GM13976 (cell line): ENCODE data around the gene EMILIN2.
"Not testable (repeated sequence)": the region's sequence is repeated elsewhere in the genome, so short reads cannot be mapped to it uniquely, and the experiment has no call there.

ENCODE experiments used
- DNase-seq: peaks from one replicate; pipeline ENCODE4 v3.0.0; 2012; ENCODE audit warnings: low spot score
- CTCF ChIP-seq: IDR thresholded peaks from 2 replicates; pipeline ENCODE4 v1.5.1; 2012; ENCODE audit warnings: borderline replicate concordance, mild to moderate bottlenecking; ENCODE audit not compliant: insufficient read depth; ENCODE audit errors: extremely low read depth, missing control alignments, control extremely low read depth
- in situ Hi-C: fragments of 300-500 bp; cut with MboI; formaldehyde crosslinking; loops from one replicate; pipeline ENCODE4 v1.12.0; 2022; ENCODE audit warnings: low sequenced_read_pairs, mixed read lengths, inconsistent platforms; ENCODE audit not compliant: unreplicated experiment

The EMILIN2 gene

DNA sequence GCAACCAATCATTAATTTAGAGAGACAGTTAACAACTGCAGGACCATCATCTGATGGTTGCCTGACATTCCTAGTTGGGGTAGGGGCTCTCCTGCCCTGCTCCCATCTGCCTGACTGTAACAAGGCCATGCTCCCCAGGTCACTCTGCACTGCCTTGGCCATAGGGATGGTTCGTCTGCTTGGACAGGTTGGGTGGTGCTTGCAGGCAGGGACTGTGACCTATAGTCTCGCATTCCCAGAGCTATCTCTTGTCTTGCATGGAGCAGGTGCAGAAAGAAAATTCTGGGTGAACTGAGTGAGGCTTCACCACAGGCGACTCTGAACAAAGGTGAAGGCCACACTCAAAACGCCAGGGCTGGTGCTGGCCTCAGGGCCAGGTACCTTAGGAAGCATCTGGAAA, 64.7 kb downstream of the EMILIN2 start:
- no peak for DNase-seq
- in situ Hi-C loops = no loop called here
- no peak for TF ChIP-seq CTCF

DNA sequence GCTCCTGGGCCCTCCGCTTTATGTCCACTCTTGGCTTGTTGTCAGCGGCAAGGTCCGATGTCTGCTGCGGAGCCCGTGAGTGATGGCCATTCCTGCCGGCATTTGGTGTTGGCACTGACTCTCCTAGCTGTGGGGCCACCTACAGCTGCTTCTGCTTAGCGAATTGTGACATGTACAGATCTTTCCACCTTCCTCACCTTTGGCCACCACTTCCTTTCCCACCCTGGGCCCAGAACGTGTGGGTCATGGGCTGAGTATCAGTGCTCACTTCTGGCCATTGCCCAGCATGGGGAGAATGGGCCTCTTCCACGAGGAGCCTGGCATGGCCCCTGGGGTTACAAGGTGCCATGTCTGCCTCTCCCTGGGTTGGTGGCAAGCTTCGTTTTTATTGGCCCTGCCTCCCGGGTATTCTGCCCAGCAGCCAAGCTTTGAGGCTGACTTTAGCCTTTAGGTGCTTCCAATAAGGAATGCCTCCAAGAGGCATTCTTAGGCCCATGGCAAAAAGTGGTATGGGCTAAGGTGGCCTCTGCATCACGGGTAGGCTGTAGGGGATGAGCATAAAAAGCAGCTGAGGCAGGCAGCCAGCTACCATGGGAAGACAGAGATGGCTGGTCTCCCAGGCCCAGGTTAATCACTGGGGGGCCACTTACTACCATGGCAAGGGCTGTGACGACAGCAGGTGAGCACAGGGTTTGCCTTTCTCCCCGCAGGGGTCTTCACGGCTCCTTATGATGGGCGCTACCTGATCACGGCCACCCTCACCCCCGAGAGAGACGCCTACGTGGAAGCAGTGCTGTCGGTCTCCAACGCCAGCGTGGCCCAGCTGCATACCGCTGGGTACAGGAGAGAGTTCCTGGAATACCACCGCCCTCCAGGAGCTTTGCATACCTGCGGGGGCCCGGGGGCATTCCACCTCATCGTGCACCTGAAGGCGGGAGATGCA, 65.8 kb downstream of the EMILIN2 start:
- no peak for TF ChIP-seq CTCF
- in situ Hi-C loops = no loop called here

DNA sequence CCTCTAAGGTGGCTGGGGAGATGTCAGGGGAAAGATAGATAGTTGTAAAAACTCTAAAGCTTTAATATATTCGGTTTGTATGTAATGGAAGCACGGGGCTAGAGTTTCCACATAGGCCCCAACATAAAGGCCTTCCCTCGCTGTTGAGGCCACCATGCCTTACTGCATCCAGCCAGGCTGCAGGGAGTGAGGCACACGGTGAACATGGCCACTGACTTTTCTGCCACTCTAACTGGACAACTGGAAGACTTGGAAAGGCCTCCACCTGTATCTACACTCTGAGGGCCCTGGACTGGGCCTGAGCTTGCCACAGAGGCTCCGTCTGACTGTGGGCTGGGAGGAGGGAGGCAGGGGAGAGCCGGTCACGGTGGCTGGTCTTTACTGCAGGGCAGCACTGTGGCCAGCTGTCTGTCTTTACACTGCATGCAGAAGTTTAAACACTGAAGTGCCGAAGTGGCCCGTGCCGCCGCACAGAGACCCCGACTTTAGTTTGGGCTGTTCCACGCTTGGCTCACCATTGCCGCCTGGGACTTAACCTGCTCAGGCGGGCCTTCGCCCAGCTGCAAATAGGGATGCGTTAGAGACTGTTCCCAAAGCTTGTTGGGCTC, 66.7 kb downstream of the EMILIN2 start:
- TF ChIP-seq CTCF = no peak
- in situ Hi-C loops = no loop called here
- no peak for DNase-seq

More for the DNA sequence above, 65.8 kb downstream of the EMILIN2 start:
- DNase-seq = no peak

- in situ Hi-C loops = no loop called here
- no peak for TF ChIP-seq CTCF
- DNase-seq = no peak
Measured at GRCh38 chr18:2914185-2914880, 67.5 kb downstream of the EMILIN2 start.

DNA sequence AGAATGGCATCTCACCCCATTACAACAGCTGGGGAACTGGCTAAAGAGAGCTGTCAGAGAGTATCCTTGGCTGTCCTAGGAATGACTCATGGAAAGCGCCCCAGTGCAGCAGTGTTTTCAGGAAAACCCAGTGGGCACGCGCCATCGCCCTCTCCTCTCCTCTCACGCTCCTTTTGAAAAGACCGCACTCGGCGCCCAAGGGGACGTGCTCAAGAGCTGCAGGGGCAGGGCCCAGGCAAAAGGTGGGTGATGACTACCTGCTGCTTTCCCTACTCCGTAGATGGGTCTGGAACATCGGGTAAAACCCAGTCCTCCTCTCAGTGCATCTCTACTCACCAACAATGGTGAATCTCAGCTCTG, 68.1 kb downstream of the EMILIN2 start:
- in situ Hi-C loops = no loop called here
- TF ChIP-seq CTCF = no peak

DNA sequence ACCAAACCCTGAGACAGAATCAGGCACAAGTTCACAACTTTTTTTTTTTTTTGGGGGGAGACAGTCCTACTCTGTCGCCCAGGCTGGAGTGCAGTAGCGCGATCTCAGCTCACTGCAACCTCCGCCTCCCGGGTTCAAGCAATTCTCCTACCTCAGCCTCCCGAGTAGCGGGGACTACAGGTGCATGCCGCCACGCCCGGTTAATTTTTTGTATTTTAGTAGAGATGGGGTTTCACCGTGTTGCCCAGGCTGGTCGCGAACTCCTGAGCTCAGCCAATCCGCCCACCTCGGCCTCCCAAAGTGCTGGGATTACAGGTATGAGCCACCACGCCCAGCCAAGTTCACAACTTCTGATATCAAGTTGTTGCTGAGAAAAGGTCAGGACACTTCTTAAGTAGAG, 68.7 kb downstream of the EMILIN2 start:
- DNase-seq, in situ Hi-C loops: not testable (repeated sequence)

More for the DNA sequence above, 68.1 kb downstream of the EMILIN2 start:
- no peak for DNase-seq
